HG02840 (cell line): ENCODE results near the gene MOSMO.
"Not testable (repeated sequence)": the region's sequence is repeated elsewhere in the genome, so short reads cannot be mapped to it uniquely, and the experiment has no call there.

ENCODE experiments used
- ATAC-seq: cut with Tn5 transposase; IDR thresholded peaks from one replicate; pipeline ENCODE4 v1.9.1; 2021; ENCODE audit warnings: mild to moderate bottlenecking, moderate library complexity, moderate number of reproducible peaks; ENCODE audit not compliant: unreplicated experiment, low FRiP score

The MOSMO gene

DNA sequence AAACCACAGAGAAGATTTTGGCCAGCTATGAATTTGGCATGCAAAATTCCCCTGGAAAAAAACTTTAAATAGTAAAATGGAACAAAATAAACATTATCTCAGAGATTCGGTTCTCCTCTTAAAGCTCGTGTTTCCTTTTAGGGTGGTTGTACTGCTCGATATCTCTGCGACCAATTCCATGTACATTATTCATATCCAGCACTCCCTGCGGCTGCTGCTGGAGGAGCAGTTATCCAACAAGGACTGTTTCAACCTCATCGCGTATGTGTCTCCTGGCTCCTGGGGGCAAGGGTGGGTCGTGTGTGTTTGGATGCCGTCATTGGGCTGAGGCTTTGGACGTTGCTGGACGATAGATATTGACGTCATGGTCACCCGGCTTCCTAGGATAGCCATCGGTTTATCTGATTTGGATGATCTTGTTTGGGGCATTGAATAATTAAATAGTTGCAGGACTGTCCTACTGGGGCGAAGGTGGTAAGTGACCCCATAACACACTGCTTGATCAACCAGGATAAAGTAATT is 118.2 kb downstream of the MOSMO start:
- ATAC-seq = no peak

DNA sequence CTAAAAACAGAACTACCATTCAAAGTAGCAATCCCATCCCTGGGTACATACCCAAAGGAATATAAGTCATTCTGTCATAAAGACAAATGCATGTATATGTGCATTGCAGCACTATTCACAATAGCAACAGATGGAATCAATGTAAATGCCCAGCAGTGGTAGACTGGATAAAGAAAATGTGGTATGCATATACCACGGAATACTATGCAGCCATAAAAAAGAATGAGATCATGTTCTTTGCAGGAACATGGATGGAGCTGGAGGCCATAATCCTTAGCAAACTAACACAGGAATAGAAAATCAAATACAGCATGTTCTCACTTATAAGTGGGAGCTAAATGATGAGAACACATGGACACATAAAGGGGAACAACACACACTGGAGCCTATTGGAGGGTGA is 120.6 kb downstream of the MOSMO start:
- not testable (repeated sequence) for ATAC-seq

DNA sequence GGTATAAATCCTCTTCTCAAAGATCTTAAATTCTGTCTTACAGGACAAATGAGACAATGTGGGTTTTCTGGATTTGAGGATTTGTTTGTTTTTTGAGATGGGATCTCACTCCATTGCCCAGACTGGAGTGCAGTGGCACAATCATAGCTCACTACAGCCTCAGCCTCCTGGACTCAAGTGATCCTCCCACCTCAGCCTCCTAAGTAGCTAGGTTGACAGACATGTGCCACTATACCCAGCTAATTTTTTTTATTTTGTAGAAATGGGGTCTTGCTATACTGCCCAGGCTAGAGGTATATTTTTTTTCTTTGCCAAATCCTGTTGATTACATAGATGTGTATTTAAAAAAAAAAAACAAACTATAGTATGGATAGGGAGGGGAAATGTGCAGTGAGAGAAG is 122.6 kb downstream of the MOSMO start:
- ATAC-seq = no peak

GRCh38 chr16:22132801-22133200 is 124.9 kb downstream of the MOSMO start:
- ATAC-seq = no peak
